IMR-90 (cell line): Measurements from ENCODE around the gene BNIP5. TPM values are rescaled to one million over a fixed set of nuclear protein-coding genes. Genes with fewer than 3 reads are reported as not detected.

Experiments
- ATAC-seq: fragments of 200-7000 bp; cut with Tn5 transposase; 2 replicates; pipeline ENCODE4 v1.9.1; 2020; ENCODE audit warnings: low read depth, mild to moderate bottlenecking, moderate library complexity
- BruUV-seq: library from RNA; stranded (reverse); fragments of 400-500 nt; replicated peaks from 2 replicates; lab custom pipeline; 2021; lab: Mats Ljungman, UMichigan
- CTCF ChIA-PET: fragments of 300-600 bp; formaldehyde crosslinking; extraction: SDS; loops from one replicate; lab custom pipeline; 2021; ENCODE audit warnings: antibody characterized with exemption; lab: Yijun Ruan, JAX
- POLR2A ChIA-PET: fragments of 300-600 bp; sonication (Branson Sonifier 250); formaldehyde crosslinking; loops from one replicate; lab custom pipeline; 2022; ENCODE audit warnings: antibody characterized with exemption; ENCODE audit not compliant: unreplicated experiment; lab: Charles Lee
- DNase-seq: peaks from one replicate; pipeline ENCODE4 v3.0.0; 2013
- H2AFZ ChIP-seq: replicated peaks from 2 replicates; pipeline ENCODE3; 2013; ENCODE audit warnings: low read length, mild to moderate bottlenecking; ENCODE audit not compliant: poor library complexity
- H2AK5ac ChIP-seq: 2 replicates; pipeline ENCODE4 v1.6.1; 2013; ENCODE audit warnings: low read depth, low read length, inconsistent platforms
- H2AK9ac ChIP-seq: replicated peaks from 2 replicates; pipeline ENCODE3; 2013; ENCODE audit warnings: mild to moderate bottlenecking, low read depth, low read length, moderate library complexity; ENCODE audit not compliant: poor library complexity
- H2BK120ac ChIP-seq: 2 replicates; pipeline ENCODE4 v1.6.1; 2013; ENCODE audit warnings: low read depth, low read length, inconsistent platforms
- H2BK15ac ChIP-seq: 3 replicates; pipeline ENCODE4 v1.6.1; 2013; ENCODE audit warnings: low read depth, low read length, inconsistent platforms
- H2BK20ac ChIP-seq: 2 replicates; pipeline ENCODE4 v1.6.1; 2013; ENCODE audit warnings: low read depth, mild to moderate bottlenecking, inconsistent platforms, low read length, moderate library complexity
- H2BK5ac ChIP-seq: 2 replicates; pipeline ENCODE4 v1.6.1; 2013; ENCODE audit warnings: mild to moderate bottlenecking, low read depth, low read length, inconsistent platforms; ENCODE audit not compliant: poor library complexity, severe bottlenecking
- H3K14ac ChIP-seq: replicated peaks from 2 replicates; pipeline ENCODE4 v1.6.1; 2013; ENCODE audit warnings: low read depth, low read length, inconsistent platforms
- H3K18ac ChIP-seq: 2 replicates; pipeline ENCODE4 v1.6.1; 2013; ENCODE audit warnings: low read depth, low read length, control low read depth
- H3K23ac ChIP-seq: 2 replicates; pipeline ENCODE4 v1.6.1; 2013; ENCODE audit warnings: low read depth, low read length, inconsistent platforms
- H3K27ac ChIP-seq: 2 replicates; pipeline ENCODE4 v1.5.1; 2013; ENCODE audit warnings: mild to moderate bottlenecking, control low read depth, low read length; ENCODE audit not compliant: insufficient read depth
- H3K27me3 ChIP-seq: 2 replicates; pipeline ENCODE4 v1.6.1; 2013; ENCODE audit warnings: low read length; ENCODE audit not compliant: control insufficient read depth, insufficient read depth
- H3K36me3 ChIP-seq: 2 replicates; pipeline ENCODE4 v1.6.1; 2013; ENCODE audit warnings: low read length, mixed read lengths; ENCODE audit not compliant: control insufficient read depth, insufficient read depth
- H3K4ac ChIP-seq: 2 replicates; pipeline ENCODE4 v1.6.1; 2013; ENCODE audit warnings: low read depth, low read length, inconsistent platforms
- H3K4me1 ChIP-seq: 2 replicates; pipeline ENCODE4 v1.6.1; 2013; ENCODE audit warnings: low read length, mixed read lengths; ENCODE audit not compliant: control insufficient read depth, insufficient read depth
- H3K4me2 ChIP-seq: 2 replicates; pipeline ENCODE4 v1.6.1; 2013; ENCODE audit warnings: low read depth, mild to moderate bottlenecking, control low read depth, low read length, moderate library complexity
- H3K4me3 ChIP-seq: 2 replicates; pipeline ENCODE4 v1.5.1; 2013; ENCODE audit warnings: low read depth, mild to moderate bottlenecking, control low read depth, low read length, moderate library complexity; ENCODE audit not compliant: insufficient read depth
- H3K56ac ChIP-seq: 2 replicates; pipeline ENCODE4 v1.6.1; 2013; ENCODE audit warnings: low read length, inconsistent platforms; ENCODE audit not compliant: insufficient read depth; ENCODE audit errors: extremely low read depth
- H3K79me1 ChIP-seq, 2 experiments: 2 replicates each; pipeline ENCODE4 v1.6.1; 2013; ENCODE audit warnings: low read length in 2 of 2, inconsistent platforms in 1 of 2, low read depth in 1 of 2
- H3K9ac ChIP-seq: 2 replicates; pipeline ENCODE4 v1.6.1; 2013; ENCODE audit warnings: low read depth, low read length, control low read depth
- H3K9me1 ChIP-seq: 2 replicates; pipeline ENCODE4 v1.6.1; 2013; ENCODE audit warnings: low read length, inconsistent platforms; ENCODE audit not compliant: insufficient read depth
- H3K9me3 ChIP-seq: 2 replicates; pipeline ENCODE4 v1.6.1; 2013; ENCODE audit warnings: low read length; ENCODE audit not compliant: control insufficient read depth, insufficient read depth
- H4K20me1 ChIP-seq: 2 replicates; pipeline ENCODE4 v1.6.1; 2013; ENCODE audit warnings: low read length, inconsistent platforms; ENCODE audit not compliant: insufficient read depth
- H4K5ac ChIP-seq: 2 replicates; pipeline ENCODE4 v1.6.1; 2013; ENCODE audit warnings: mild to moderate bottlenecking, low read depth, low read length, control low read depth
- H4K8ac ChIP-seq, 2 experiments: 2 replicates each; pipeline ENCODE4 v1.6.1; 2013; ENCODE audit warnings: low read depth in 2 of 2, low read length in 2 of 2, control low read depth in 1 of 2, inconsistent platforms in 1 of 2
- H4K91ac ChIP-seq: 2 replicates; pipeline ENCODE4 v1.6.1; 2013; ENCODE audit warnings: low read depth, low read length, inconsistent platforms; ENCODE audit not compliant: insufficient read depth
- CEBPB ChIP-seq: IDR thresholded peaks from 2 replicates; pipeline ENCODE4 v1.6.1; 2012; ENCODE audit warnings: low read depth, low read length, improper control_type of control experiment
- MAFK ChIP-seq: IDR thresholded peaks from 2 replicates; pipeline ENCODE4 v1.6.1; 2012; ENCODE audit warnings: low read depth, low read length, improper control_type of control experiment
- RFX5 ChIP-seq: IDR thresholded peaks from 2 replicates; pipeline ENCODE4 v1.8.0; 2012; ENCODE audit warnings: low read depth, mild to moderate bottlenecking, low read length, moderate library complexity
- WGBS, 2 experiments: methylation state at CpG; one replicate each; pipeline versions ENCODE4 v1.1.5 to v1.1.7; 2013; ENCODE audit warnings: missing lambda C conversion rate in 2 of 2; ENCODE audit not compliant: insufficient read length in 1 of 2; ENCODE audit errors: extremely low coverage in 2 of 2; 5-methylcytosine and 5-hydroxymethylcytosine counted together
- dilution Hi-C: fragments of 300-500 bp; cut with HindIII; formaldehyde crosslinking; loops from one replicate; pipeline ENCODE4 v1.14.3; 2018; ENCODE audit warnings: low sequenced_read_pairs; ENCODE audit not compliant: unreplicated experiment
- in situ Hi-C: fragments of 300-500 bp; cut with MboI; formaldehyde crosslinking; loops from 3 replicates; pipeline ENCODE4 v1.14.3; 2019; ENCODE audit warnings: low sequenced_read_pairs, inconsistent platforms, mixed read lengths
- intact Hi-C: fragments of 100-400 bp; cut with micrococcal nuclease; formaldehyde crosslinking; loops from 2 replicates; pipeline ENCODE4 v1.10.0; 2022
- polyA plus RNA-seq, 3 experiments: library from polyadenylated mRNA; depleted of rRNA; stranded (reverse); fragments of >200 nt; gene quantifications; 2 replicates each; pipeline ENCODE4 v1.2.3, GENCODE V29; 2012; ENCODE audit warnings: low replicate concordance in 1 of 3
- total RNA-seq: library from RNA; depleted of rRNA; stranded (reverse); fragments of >200 nt; gene quantifications from 2 replicates; pipeline ENCODE4 v1.2.3, GENCODE V29; 2012

Gene BNIP5
- total and polyA plus RNA-seq, 2 of the 4 experiments (the other 2 are of a cell fraction) = not detected

DNA sequence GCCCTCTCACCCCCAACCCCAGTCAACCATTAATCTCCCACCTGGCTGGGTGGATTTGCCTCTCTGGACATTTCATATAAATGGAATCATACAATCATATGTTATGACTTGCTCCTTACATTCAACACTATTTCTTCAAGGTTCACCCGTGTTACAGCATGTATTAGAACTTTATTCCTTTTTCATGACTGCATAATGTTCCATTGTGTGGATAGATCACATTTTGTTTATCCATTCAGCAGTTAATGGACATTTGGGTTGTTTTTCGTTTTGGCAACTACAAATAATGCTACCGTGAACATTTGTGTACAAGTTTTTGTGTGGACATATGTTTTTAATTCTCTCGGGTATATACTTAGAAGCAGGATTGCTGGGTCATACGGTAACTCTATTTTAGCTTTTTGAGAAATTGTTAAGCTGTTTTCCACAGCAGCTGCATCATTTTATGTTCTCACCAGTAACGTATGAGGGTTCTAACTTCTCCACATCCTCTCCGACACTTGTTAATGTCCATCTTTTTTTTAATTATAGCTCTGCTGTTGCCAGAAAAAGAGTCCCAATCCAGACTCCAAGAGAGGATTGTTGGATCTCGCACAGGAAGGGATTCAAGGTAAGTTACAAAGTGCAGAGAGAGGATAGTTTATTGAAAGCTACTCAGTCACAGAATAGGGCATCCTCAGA is 15.9 kb upstream of the BNIP5 start:
- intact Hi-C loops (no loop called here), in situ Hi-C loops (no loop called here), dilution Hi-C loops (no loop called here)
- ChIA-PET POLR2A (no interaction called here), CTCF (no interaction called here)
- TF ChIP-seq MAFK (no peak), CEBPB (no peak), RFX5 (no peak)
- Histone ChIP-seq H2BK120ac (no peak overlapping the region), H2BK15ac (no peak overlapping the region), H4K8ac (no peak overlapping the region), H3K4me1 (peaks cover 11% of the 10 kb centered on the region), H4K5ac (no peak overlapping the region), H3K79me1 (no peaks in the 10 kb centered on the region), H3K18ac (no peak overlapping the region), H2BK20ac (no peak overlapping the region), H3K27me3 (peaks cover 6% of the 10 kb centered on the region), H3K4me2 (no peak overlapping the region), H3K4me3 (no peak overlapping the region), H3K23ac (no peak overlapping the region), H2BK5ac (no peak overlapping the region), H3K36me3 (no peaks in the 10 kb centered on the region), H2AK9ac (no peak overlapping the region), H4K91ac (no peak overlapping the region), H2AFZ (no peak overlapping the region), H3K14ac (no peak overlapping the region), H2AK5ac (no peak overlapping the region), H3K27ac (no peak overlapping the region), H3K9ac (no peak overlapping the region), H3K56ac (no peak overlapping the region), H4K20me1 (peaks cover 4% of the 10 kb centered on the region; the same call in 1 of the 2 replicates), H3K9me3 (no peaks in the 10 kb centered on the region), H3K9me1 (peaks cover 3% of the 10 kb centered on the region; the same call in 1 of the 2 replicates), H3K4ac (no peak overlapping the region)
- WGBS, 2 experiments = 100% methylated on average over 1 of the region's 8 CpGs; no CpG with 5 or more reads in 1 of the 2 experiments
- DNase-seq = no peak
- ATAC-seq = no peak
- no TSS peak for BruUV-seq
